ENCODE data around the gene PDZD4.

GRCh38 chrX:153786669-153787068 is 43.7 kb downstream of the PDZD4 start:
- TF ChIP-seq EZH2 (IDR thresholded peaks at IDR 0.05; ENCODE audit: low read length, unreplicated experiment), result no peak
- TF ChIP-seq, protein P1, sequence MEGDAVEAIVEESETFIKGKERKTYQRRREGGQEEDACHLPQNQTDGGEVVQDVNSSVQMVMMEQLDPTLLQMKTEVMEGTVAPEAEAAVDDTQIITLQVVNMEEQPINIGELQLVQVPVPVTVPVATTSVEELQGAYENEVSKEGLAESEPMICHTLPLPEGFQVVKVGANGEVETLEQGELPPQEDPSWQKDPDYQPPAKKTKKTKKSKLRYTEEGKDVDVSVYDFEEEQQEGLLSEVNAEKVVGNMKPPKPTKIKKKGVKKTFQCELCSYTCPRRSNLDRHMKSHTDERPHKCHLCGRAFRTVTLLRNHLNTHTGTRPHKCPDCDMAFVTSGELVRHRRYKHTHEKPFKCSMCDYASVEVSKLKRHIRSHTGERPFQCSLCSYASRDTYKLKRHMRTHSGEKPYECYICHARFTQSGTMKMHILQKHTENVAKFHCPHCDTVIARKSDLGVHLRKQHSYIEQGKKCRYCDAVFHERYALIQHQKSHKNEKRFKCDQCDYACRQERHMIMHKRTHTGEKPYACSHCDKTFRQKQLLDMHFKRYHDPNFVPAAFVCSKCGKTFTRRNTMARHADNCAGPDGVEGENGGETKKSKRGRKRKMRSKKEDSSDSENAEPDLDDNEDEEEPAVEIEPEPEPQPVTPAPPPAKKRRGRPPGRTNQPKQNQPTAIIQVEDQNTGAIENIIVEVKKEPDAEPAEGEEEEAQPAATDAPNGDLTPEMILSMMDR (conservative IDR thresholded peaks at IDR 0.05; ENCODE audit: low read depth, low read length), result no peak
- TF ChIP-seq EZH2phosphoT487 (IDR thresholded peaks at IDR 0.05; ENCODE audit: borderline replicate concordance, low read length), result no peak
